Right atrium auricular region (tissue), 2 donors: Measurements from ENCODE around the gene TENT4B. TPM values are rescaled to one million over a fixed set of nuclear protein-coding genes. Genes with fewer than 3 reads are reported as not detected.
A peak's percentile ranks its signal among the peaks of the same experiment; 100 is the strongest.

Experiments used
- DNase-seq: peaks from one replicate; pipeline ENCODE4 v3.0.0-alpha.2; 2019; ENCODE audit warnings: low spot score
- H3K27ac ChIP-seq, 2 donors: fragments of 200-600 bp; sonication (generic); 1 replicate in 1 of 2; 2 replicates in 1 of 2; pipeline ENCODE4 v1.5.1; 2016 to 2019
- H3K27me3 ChIP-seq, 2 donors: fragments of 200-600 bp; sonication (generic); one replicate each; pipeline versions ENCODE4 v1.5.1 to v1.6.0; 2017 to 2019
- H3K36me3 ChIP-seq: fragments of 200-600 bp; sonication (generic); one replicate; pipeline ENCODE4 v1.5.1; 2016
- H3K4me1 ChIP-seq, 2 donors: fragments of 200-600 bp; sonication (generic); one replicate each; pipeline versions ENCODE4 v1.5.1 to v1.6.0; 2017 to 2019
- H3K4me3 ChIP-seq, 2 donors: fragments of 200-600 bp; sonication (generic); 1 replicate in 1 of 2; 2 replicates in 1 of 2; pipeline ENCODE4 v1.5.1; 2017 to 2019; ENCODE audit warnings: mild to moderate bottlenecking in 1 of 2, moderate library complexity in 1 of 2
- H3K9me3 ChIP-seq, 2 donors: fragments of 200-600 bp; sonication (generic); one replicate each; pipeline ENCODE4 v1.5.1; 2019
- CTCF ChIP-seq, 2 donors: fragments of 200-600 bp; sonication (generic); IDR thresholded peaks; one replicate each; pipeline ENCODE4 v1.5.1; 2019; ENCODE audit warnings: antibody characterized with exemption in 2 of 2
- total RNA-seq, 2 donors: library from RNA; depleted of rRNA; stranded (reverse); fragments of >200 nt; gene quantifications; one replicate each; pipeline ENCODE4 v1.1.0, GENCODE V29; 2016

TENT4B gene
- 1 to 10 TPM; 5.0 to 6.1 TPM for total RNA-seq

GRCh38 chr16:50152807-50153595, at the start of gene TENT4B:
TENT4B (plus strand) TSS chr16:50153306; CDS start chr16:50153622, 316 bp downstream.
- no peaks in the 10 kb centered on the region for H3K36me3 ChIP-seq
- H3K27ac ChIP-seq: peak within 1 kb of the TSS; percentile 93 to 95
- peaks cover 0 to 37% of the 10 kb centered on the region in 2 donors for H3K4me1 ChIP-seq
- peak within 1 kb of the TSS; percentile 86 to 97 for H3K4me3 ChIP-seq
- TF ChIP-seq CTCF (IDR thresholded peaks at IDR 0.05): peak in 1 of 2 donors; percentile 12
- H3K27me3 ChIP-seq: no peaks in the 10 kb centered on the region
- H3K9me3 ChIP-seq: no peaks in the 10 kb centered on the region
- DNase-seq: peak; percentile 80

GRCh38 chr16:50103764-50104163, 49.3 kb upstream of the TENT4B start:
- Histone ChIP-seq H3K4me3 (no peak overlapping the region), H3K27ac (no peak overlapping the region), H3K4me1 (no peaks in the 10 kb centered on the region), H3K9me3 (no peaks in the 10 kb centered on the region), H3K36me3 (peaks cover 53% of the 10 kb centered on the region), H3K27me3 (no peaks in the 10 kb centered on the region)
- DNase-seq: no peak
- TF ChIP-seq CTCF (IDR thresholded peaks at IDR 0.05): no peak

GRCh38 chr16:50114357-50115129, 38.6 kb upstream of the TENT4B start:
- H3K4me3 ChIP-seq: no peak overlapping the region
- H3K4me1 ChIP-seq: no peaks in the 10 kb centered on the region
- no peaks in the 10 kb centered on the region for H3K9me3 ChIP-seq
- DNase-seq: no peak
- no peaks in the 10 kb centered on the region for H3K36me3 ChIP-seq
- H3K27ac ChIP-seq: no peak overlapping the region
- no peaks in the 10 kb centered on the region for H3K27me3 ChIP-seq
- no peak for TF ChIP-seq CTCF (IDR thresholded peaks at IDR 0.05)

- no peak overlapping the region for H3K4me3 ChIP-seq
- H3K36me3 ChIP-seq: no peaks in the 10 kb centered on the region
- no peaks in the 10 kb centered on the region for H3K4me1 ChIP-seq
- H3K9me3 ChIP-seq: no peaks in the 10 kb centered on the region
- TF ChIP-seq CTCF (IDR thresholded peaks at IDR 0.05): no peak
- no peak for DNase-seq
- no peak overlapping the region for H3K27ac ChIP-seq
- H3K27me3 ChIP-seq: no peaks in the 10 kb centered on the region
These were observed 32.4 kb upstream of the TENT4B start for GRCh38 chr16:50120711-50121110.

GRCh38 chr16:50121278-50121677, 31.8 kb upstream of the TENT4B start:
- Histone ChIP-seq H3K4me3 (no peak overlapping the region), H3K36me3 (no peaks in the 10 kb centered on the region), H3K9me3 (no peaks in the 10 kb centered on the region), H3K27me3 (no peaks in the 10 kb centered on the region), H3K27ac (no peak overlapping the region), H3K4me1 (no peaks in the 10 kb centered on the region)
- DNase-seq: no peak
- TF ChIP-seq CTCF (IDR thresholded peaks at IDR 0.05): no peak
